HCEC 1CT (cell line): ENCODE measurements around the gene PDGFA.

ENCODE experiments used
- DNase-seq: peaks from one replicate; pipeline ENCODE4 v3.0.0-alpha.2; 2017

Gene PDGFA

GRCh38 chr7:534075-534474 is 14.4 kb upstream of the PDGFA start:
- DNase-seq: no peak

GRCh38 chr7:533266-533665 is 13.6 kb upstream of the PDGFA start:
- DNase-seq: no peak

- no peak for DNase-seq
Measured at GRCh38 chr7:532379-533143, 12.9 kb upstream of the PDGFA start.

- no peak for DNase-seq
Measured at GRCh38 chr7:531777-532176, 12.1 kb upstream of the PDGFA start.

- DNase-seq: no peak
Measured at GRCh38 chr7:528451-528850, 8.8 kb upstream of the PDGFA start.

- DNase-seq: no peak
Measured at GRCh38 chr7:527723-528122, 8.1 kb upstream of the PDGFA start.

GRCh38 chr7:526460-527034 is 6.9 kb upstream of the PDGFA start:
- DNase-seq: no peak

GRCh38 chr7:525740-526139 is 6.1 kb upstream of the PDGFA start:
- no peak for DNase-seq

- DNase-seq: no peak
Measured at GRCh38 chr7:524800-525199, 5.2 kb upstream of the PDGFA start.

GRCh38 chr7:523347-524336 is 4.0 kb upstream of the PDGFA start:
- DNase-seq: no peak

GRCh38 chr7:522951-523314 is 3.3 kb upstream of the PDGFA start:
- DNase-seq: no peak

- DNase-seq: no peak
Measured at GRCh38 chr7:522071-522950, 2.7 kb upstream of the PDGFA start.

GRCh38 chr7:521221-522070 is 1.8 kb upstream of the PDGFA start:
- no peak for DNase-seq

GRCh38 chr7:520503-521161 is 986 bp upstream of the PDGFA start:
- no peak for DNase-seq

- peak; percentile 71 for DNase-seq
Measured at GRCh38 chr7:518630-519483, 789 bp downstream of the PDGFA start.

- peak; percentile 70 for DNase-seq
Measured at GRCh38 chr7:517774-518629, 1.6 kb downstream of the PDGFA start.

- peak; percentile 78 for DNase-seq
Measured at GRCh38 chr7:516606-517456, 2.8 kb downstream of the PDGFA start.

GRCh38 chr7:516216-516605 is 3.4 kb downstream of the PDGFA start:
- no peak for DNase-seq
